Measurements from ENCODE around the gene RPN2. TPM values are rescaled to one million over a fixed set of nuclear protein-coding genes. Genes with fewer than 3 reads are reported as not detected.

Gene RPN2
- total and polyA plus RNA-seq, 2 of the 13 experiments (the other 11 are each of a cell fraction or from before 2014, with no cell fraction given), result 587 to 1,818 TPM

GRCh38 chr20:37198932-37199660 lies 20.0 kb downstream of the RPN2 start:
- no peak for FAIRE-seq
- BruUV-seq (replicated peaks), result no TSS peak
- peaks cover 49 to 82% of the 10 kb centered on the region in 2 experiments for H3K36me3 ChIP-seq (replicated peaks in 1 of 2; ENCODE audit: control insufficient read depth in 1 of 2, insufficient read depth in 2 of 2, low read length in 2 of 2)

More at GRCh38 chr20:37198932-37199660, 20.0 kb downstream of the RPN2 start:
- Histone ChIP-seq H3K79me2 (ENCODE audit: insufficient read depth, low read length) (peaks cover 58% of the 10 kb centered on the region), H3K27me3 (ENCODE audit: control insufficient read depth in 1 of 2, insufficient read depth in 2 of 2, low read length in 2 of 2) (no peaks in the 10 kb centered on the region), H3K9me3 (ENCODE audit: low read length) (no peaks in the 10 kb centered on the region), H4K20me1 (ENCODE audit: insufficient read depth, low read length) (peaks cover 56% of the 10 kb centered on the region), H3K27ac (ENCODE audit: extremely low read length, insufficient read depth, low read length) (peak overlapping the region; percentile 20), H3K4me1 (ENCODE audit: insufficient read depth, low read length) (peaks cover 15% of the 10 kb centered on the region), H3K9ac (ENCODE audit: insufficient read depth, low read depth, low read length) (no peak overlapping the region), H2AFZ (ENCODE audit: low read length) (no peak overlapping the region), H3K4me2 (ENCODE audit: low read depth, low read length) (no peak overlapping the region), H3K4me3 (replicated peaks in 1 of 3; ENCODE audit: insufficient read depth in 1 of 3, low read depth in 2 of 3, low read length in 3 of 3) (no peak overlapping the region)
- TF ChIP-seq ZNF891 (CRISPR knock-in tag; IDR thresholded peaks at IDR 0.05) (peak; percentile 26; the same call in 1 of the 2 replicates), ZNF788 (CRISPR knock-in tag; IDR thresholded peaks at IDR 0.05; ENCODE audit: borderline replicate concordance) (0 out of 2 replicates have a peak, but pooled peaks have one; percentile 13), ZNF580 (CRISPR knock-in tag; IDR thresholded peaks at IDR 0.05; ENCODE audit: borderline replicate concordance, low read depth) (no peak), RBM22 (optimal IDR thresholded peaks at IDR 0.05; ENCODE audit: low read length) (peak; percentile 76), ZNF687 (CRISPR knock-in tag; IDR thresholded peaks at IDR 0.05) (peak; percentile 48), KAT2B (IDR thresholded peaks at IDR 0.05; ENCODE audit: borderline replicate concordance, low read depth, low read length) (no peak), ZNF441 (CRISPR knock-in tag; IDR thresholded peaks at IDR 0.05; ENCODE audit: borderline replicate concordance) (no peak)
- CTCF ChIA-PET (ENCODE audit: low intra/inter-chr PET ratio, low total read pairs), result no interaction called here
- POLR2A ChIA-PET, result no interaction called here
- intact Hi-C loops (cut with micrococcal nuclease; ENCODE audit: unreplicated experiment), result no loop called here
- ATAC-seq (peak; percentile 24), DNase-seq (ENCODE audit: low spot score) (no peak)
- in situ Hi-C loops (cut with HindIII; ENCODE audit: extremely low pct_ligation_motif_present, low pct_unique_long_range_greater_than_20kb), result loop anchor here (5.0 kb wide), 1 partner anchor 328 kb away; the partner anchor contains the start of gene BLCAP
- WGBS (ENCODE audit: low lambda C conversion rate), result 98% methylated on average over 15 of the region's 16 CpGs

Data from HepG2 (cell line).